Activated CD8-positive, alpha-beta memory T cell treated with anti-CD3 and anti-CD28 coated beads for 1 hour (primary cell): Measurements from ENCODE around the gene UROC1.

Source experiments
- DNase-seq, 2 donors: peaks; one replicate each; pipeline ENCODE4 v3.0.0-alpha.2; 2020; ENCODE audit warnings: low read depth in 1 of 2; ENCODE audit errors: extremely low read depth in 1 of 2

UROC1 gene

DNA sequence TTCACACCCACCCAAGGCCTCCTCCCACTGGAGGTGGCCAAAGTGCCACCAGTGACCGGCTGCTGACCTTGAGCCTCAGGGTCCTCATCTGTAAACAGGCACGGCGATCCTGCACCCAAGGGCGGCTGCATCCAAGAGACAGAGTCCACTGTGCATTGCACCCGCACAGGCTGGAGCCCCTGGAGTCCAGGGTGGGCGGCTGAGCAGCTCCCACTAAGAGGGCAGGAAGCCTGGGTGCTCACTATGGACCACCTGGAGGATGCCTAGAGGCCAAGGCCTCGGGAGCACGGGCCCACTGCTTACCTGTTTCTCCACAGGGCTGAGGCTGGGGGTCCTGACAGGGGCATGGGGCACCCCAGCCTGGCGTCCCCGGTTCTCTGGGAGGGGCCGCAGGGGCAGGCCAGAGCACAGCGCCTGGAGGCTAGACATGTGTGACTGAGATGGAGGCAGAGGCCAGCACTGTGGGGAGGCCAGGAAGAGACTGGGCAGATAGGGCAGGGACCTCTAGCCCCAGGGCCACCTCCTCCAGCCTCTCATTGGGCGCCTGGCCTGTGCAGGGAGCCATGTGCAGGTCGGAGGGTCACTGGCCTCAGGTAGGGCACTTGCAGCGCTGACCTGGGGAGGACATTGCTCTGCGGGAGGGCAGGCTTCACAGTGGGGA is at the start of gene UROC1:
Gene UROC1, minus strand, starts transcription at position 483 of the 661 bp plus-strand sequence. Its CDS starts 54 bp downstream, at position 429.
- DNase-seq, result no peak

DNA sequence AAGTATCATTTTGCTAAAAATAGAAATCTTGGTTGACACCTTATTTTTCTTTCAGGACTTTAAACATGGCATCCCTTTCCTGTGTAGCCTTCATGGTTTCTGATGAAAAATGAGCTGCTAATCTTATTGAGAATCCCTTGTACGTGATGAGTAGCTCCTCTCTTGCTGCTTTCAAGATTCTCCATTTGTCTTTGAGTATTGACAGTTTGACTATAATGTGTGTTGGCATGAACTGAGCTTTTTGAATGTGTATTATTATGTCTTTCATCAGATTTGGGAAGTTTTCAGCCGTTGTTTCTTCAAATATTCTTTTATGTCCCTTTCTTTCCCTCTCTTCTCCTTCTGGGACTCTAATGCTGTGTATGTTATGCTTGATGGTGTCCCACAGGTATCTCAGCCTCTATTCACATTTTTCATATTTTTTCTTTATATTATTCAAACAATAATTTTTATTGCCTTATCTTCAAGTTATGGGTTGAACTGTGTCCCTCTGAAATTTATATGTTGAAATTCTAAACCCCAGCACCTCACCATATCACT is 45.2 kb upstream of the UROC1 start:
- DNase-seq, result no peak

DNA sequence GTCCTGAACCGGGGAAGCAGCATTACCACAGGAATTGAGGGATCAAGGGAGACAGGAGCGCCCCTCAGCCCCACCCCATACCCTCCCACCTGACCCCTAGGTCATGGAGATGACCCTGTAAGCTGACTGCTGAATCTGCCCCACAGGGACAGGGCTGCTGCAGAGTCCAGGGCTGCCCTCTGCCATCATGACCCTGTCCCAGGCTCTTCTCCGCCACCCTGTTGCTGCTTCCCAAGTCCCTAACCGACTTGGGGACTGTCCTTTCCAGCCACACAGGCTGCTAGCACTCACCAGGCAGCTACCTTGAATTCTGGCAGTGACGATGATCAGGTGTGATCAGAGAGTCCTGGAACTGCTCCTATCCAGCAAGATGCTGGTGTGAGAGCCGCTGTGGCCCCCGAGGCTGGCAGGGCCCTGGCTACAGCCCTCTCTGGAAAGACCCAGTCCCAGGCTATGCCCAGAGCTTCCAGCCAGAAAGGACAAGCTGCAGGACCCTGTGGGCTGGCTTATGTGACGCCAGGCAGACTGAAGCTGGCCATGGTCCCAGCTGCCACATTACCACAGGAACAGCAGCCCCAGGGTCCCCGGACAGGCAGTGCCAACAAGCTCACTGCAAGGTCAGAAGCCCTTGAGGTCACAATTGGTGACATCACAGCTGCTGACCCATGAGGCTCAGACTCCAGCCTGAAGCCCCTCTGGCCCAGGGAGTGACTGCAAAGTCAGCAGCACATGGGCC is 40.9 kb upstream of the UROC1 start, which contains the start of gene C3orf22:
Gene C3orf22, minus strand, starts transcription at position 597 of the 736 bp plus-strand sequence. CDS start 5,542 bp downstream, outside the sequence.
- DNase-seq, result no peak

DNA sequence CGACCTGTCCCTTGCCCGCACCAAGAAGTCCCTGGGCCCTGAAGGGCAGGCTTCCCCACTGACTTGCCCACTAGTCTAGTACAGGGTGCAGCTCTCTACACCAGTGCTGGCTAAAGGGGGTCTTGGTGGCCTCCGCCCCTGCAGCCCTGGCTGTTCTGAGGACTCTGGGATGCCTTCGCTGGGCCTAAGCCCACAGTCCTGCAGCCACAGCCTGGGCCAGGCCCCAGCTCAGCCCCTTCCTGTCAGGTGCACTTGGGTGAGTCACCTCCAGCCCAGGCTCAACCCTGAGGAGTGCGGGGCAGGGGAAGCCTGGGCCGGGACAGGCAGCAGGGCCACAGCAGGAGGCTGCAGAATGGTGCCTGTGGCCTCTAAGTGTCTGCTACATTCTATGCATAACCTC is 40.2 kb upstream of the UROC1 start:
- DNase-seq, result no peak

DNA sequence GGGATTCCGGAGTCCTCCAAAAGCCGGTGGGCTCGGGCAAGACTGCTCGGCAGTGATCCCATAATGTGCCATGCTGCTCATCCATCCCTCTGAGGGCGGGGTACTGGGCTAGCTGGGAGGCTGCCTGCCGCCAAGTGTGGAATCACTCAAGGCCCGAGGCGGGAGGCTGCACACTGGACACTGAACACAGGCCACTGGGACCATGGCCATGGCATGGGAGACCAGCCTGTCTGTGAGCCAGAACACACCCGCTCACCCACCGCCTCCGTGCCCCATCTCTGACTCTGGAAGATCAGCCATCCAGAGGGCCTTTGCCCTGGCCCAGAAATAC is 39.8 kb upstream of the UROC1 start:
- DNase-seq, result no peak

DNA sequence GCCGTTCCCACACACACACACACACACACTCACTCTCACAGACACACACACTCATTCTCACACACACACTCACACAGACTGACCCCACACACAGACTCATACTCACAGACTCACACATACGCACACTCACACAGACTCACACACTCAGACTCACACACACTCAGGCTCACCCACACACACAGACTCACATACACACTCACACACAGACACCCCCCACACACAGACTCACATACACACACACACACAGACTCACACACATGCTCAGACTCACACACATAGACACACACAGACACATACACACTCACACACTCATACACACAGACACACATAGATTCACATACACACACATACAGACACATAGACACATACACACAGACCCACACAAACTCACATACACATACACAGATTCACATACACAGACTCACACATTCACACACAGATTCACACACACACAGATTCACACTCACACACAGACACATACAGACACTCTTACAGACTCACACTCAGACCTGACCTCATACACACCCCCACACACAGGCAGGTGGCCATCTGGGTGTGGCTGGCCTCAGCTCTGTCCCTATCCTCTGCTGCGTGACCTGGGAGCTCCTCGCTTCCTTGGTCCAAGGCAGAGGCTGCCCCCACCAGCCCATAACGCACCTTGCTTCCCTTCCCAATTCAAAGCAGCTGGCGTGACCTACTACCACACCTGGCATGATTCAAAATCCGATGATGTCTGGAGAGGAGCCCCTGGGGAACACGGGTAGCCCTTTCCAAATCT is 39.3 kb upstream of the UROC1 start:
- no peak for DNase-seq

DNA sequence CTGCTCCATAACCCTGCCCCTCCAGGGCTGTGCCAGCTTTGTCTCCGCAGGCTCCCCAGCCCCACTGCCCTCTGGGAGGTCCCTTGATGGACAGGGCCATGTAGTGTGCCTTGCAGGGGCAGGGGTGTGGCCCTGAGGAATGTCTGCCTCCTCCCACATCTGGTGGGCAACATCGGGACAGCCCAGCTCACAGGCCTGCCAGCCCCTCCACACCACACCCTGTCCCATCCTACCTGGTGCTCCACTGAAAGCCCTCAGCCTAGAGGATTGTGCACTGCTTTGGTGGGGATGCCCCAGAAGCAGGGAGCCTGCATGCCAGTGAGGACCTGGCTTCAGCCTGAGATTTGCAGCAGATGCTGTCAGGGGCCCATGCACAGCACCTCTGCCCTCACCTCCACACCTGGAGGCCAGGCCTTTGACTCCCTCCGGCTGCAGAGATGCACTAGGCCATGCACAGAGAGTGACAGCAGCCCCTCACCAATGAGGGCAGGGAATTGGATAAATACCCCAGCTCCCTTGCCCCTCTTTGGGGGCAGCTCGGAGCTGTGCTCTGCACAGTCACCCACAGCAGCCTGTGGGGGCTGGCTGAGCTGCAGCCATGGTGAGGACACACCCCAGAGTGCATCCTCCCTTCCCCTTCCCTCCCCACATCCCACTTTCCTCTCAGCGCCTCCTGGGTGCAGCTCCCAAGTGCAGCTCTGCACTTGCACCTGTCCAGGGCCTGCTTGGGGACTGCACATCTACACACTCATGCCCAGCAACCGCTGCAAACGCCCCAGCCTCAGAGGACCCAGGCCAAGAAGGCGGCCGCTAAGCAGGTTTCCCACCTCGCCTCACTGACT is 38.4 kb upstream of the UROC1 start:
- DNase-seq, result no peak

DNA sequence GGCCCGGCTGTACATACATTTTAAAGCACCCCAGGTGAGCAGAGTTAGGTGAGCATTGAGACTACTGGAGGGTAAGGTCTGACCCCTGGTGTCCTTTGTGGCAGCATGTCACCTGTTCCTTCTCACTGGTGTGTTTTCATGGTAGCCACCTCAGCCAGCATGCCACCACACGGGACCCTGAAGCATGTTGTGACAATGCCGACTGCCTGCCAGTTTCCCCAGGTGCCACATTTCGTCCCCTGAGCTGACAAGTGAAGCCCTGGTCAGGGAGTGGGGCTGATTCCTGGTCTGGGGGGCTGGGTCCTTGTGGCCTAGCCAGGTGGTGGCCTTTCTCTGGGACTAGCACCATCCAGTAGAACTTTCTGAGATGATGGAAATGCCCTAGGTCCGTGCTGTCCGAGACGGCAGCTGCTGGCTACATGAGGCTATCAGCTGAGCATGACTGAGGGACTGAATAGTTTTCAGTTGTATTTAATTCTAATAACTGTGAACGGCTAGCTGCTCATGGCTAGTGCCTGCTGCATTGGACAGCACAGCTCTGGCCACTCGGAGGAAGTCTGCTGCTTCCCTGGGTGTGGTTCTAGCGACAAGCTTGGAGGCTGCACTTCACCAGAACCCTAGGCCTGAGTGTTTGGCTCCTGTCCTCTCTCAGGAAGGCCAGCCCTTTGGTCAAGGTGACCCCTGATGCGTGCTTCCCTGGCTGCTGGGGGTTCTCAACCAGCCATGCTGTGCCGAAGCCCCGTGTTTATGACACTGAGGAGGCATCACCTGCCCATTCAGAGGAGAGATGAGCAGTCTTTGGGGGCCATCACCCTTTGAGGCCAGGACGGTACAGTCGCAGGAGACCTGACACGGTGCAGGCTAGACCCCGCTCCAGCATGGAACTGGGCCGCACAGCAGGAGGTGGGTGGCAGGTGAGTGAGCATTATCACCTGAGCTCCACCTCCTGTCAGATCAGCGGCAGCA is 37.3 kb upstream of the UROC1 start:
- DNase-seq, result no peak

DNA sequence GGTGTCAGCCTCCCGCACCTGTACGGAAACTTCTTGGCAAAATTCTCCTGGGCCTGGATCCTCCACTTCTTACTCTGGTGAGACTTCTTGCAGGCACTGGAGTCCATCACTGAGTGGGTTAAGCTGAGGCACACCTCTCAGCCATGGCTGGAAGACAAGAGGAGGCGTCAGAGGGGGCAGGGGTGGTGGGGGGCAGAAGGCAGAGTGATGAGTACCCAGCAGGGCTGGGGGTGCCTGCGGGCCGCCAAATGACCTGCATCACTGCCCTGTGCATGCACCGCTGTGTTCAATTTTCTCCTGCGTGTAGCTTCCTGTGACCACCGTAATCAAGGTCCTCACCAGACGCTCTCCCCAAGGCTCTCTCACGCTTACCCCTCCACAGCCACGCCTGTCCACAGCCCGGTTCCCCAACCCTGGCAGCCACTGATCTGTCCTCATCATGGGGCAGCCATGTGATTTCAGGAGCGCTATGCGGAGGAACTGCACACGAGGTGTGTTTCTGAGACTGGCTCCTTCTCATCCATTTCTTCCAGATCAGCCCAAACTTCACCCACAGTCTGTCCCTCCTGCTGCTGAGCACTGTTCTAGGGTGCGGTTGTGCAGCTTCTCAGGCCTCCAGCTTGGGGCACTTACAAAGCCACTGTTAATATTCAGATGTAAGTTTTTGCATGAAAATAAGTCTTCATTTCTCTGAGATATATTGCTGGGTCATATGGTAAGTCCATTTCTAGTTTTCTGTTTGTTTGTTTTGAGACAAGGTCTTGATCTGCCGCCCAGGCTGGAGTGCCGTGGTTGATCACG is 35.9 kb upstream of the UROC1 start:
- no peak for DNase-seq

DNA sequence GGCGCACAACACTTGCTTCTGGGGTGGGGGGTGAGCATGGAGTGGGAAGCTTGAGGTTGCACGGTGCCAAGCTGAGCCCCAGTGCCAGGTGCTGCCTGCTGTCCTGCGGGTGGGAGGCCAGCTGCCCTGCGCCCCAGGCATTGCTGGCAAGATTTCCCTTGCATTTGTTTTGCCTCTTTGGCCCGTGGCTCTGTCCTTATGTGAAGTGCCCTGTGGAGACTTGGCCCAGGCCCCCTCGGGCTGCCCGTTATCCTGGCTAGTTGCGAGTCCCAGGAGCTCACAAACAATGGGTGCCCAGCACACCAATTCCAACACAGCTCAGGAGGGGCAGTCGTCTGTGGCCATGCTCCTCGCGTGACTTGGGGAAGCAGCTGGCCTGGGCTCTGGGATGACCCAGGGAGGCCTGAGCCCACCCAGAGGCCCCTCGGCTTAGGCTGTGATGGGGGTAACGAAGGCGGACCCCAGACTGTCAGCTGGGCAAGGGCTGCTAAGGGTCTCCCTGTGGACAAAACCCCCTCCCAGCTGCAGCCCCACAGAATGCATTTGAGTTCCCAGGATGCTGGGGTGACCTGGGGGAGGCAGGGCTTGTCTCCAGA is 35.2 kb upstream of the UROC1 start:
- DNase-seq, result no peak

DNA sequence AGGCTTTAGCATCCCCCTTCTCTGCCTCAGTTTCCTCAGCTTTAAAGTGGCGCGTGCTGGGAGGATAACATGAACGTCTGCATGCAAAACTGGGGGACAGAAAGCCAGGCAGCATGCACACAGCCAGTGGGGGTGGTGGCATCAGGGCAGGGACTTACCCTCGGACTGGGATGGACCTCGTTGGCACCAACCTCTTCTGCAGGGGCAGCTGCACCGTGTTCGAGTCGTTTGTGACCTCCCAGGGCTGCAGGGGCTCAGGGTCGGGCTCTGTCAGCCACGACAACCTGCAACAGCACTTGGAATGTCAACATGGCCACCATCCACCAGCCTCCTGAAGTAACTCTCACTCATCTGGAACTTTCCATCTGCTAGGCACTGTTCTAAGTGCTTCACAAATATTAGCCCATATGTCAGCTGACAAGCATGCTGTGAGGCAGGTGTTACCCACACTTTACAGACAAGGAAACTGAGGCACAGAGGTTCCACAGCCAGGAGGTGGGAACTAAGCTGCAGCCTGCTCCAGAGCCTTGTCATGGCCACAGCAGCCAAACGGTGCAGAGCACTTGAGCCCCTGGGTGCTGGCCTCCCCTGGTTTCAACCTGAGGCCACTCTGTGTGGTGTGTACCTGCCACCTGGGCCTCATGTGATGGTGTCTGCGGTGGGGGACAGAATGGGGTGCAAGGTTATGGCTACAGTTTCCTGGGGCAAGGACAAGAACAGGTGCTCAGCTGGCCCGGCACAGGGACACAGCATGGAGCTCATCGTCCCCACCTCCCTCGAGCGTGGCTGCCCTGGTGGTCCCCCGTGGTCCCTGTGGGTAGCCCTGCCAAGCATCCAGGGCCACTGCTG is 34.5 kb upstream of the UROC1 start:
- no peak for DNase-seq

DNA sequence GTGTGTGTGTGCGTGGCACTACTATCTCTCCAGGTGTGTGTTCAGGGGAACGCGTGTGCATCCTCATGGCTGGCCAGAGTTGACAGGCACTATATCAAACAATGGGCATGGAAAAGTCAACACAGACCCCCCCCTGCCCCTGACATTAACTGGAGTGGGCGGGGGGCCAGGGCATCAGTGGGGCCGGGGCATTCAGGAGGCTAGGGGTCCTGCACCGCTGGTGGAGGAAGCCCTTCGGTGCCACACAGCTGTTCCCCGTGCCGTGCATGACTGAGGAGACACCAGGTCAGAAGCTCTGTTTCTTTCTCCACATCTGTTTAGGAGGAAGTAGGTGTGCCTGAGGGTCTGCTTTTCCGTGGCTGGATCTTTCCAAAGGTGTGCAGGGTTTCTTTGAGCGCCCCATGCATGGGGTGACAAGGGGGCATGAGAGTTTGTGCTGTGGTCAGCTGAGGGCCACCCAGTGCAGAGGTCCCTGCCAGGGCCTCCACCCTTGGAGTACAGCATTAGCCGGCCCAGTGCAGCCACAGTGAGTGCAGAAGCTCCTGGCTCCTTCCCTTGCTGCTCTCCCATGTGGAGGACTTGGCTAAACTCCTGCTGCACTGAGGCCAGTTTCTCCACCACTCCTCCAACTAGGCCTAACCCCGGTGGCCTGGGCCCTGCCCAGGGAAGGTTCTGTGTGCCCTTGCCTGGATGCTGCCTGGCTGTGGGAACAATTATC is 33.7 kb upstream of the UROC1 start:
- no peak for DNase-seq

DNA sequence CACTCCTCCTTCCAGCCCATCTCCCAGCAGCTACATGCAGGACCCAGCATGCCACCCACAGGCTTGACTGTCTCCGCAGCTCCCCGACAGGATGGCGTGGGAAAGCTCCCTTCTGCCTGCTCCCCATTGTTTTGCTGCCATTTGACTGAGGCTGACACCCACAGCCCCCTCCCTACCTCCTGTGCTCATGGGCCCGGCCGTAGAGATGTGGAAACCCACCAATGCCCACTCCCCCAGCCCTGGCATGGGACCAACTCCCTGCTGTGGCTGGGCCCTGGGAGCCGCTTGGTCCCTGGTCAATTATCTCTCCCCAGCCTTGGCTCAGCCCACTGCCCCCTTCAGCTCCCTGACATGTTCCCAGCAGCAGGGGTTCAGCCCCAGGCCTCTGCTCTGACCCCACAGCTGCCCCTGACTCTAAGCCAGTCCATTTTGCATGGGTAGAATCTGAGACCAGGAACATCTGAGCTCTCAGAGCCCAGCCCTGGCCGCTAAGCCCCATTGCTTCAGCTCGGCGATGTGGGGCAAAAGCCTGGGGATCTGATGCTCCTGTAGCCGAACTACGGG is 33.0 kb upstream of the UROC1 start:
- DNase-seq, result no peak

DNA sequence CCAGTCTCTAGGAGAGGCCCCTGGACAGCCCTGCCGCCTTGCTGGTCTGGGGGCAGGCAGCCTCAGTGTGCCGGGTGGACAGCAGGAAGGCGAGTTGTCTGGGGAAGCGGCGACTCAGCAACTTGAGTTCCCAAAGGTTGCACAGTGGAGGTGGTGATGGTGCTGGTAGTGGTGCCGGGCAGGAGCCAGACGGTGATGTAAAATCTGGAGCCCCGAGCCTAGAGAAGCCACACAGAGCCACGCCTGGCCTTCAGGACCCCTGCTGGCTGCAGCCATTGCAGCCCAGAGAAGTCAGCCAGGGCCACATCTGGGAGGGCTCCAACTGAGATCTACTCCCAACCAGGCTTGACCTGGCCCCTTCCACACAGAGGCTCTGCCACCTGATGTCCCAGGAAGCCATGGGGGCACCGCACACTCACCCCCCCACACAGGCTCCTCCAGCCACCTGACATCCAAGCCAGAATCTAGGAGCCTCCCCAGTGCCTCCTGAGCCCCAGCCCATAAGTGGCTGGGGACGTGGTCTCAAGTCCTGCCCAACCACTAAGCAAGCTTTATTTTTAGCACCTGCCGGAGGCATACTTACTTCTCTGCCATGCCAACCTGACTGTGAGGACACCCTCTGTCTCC is 32.4 kb upstream of the UROC1 start:
- no peak for DNase-seq

DNA sequence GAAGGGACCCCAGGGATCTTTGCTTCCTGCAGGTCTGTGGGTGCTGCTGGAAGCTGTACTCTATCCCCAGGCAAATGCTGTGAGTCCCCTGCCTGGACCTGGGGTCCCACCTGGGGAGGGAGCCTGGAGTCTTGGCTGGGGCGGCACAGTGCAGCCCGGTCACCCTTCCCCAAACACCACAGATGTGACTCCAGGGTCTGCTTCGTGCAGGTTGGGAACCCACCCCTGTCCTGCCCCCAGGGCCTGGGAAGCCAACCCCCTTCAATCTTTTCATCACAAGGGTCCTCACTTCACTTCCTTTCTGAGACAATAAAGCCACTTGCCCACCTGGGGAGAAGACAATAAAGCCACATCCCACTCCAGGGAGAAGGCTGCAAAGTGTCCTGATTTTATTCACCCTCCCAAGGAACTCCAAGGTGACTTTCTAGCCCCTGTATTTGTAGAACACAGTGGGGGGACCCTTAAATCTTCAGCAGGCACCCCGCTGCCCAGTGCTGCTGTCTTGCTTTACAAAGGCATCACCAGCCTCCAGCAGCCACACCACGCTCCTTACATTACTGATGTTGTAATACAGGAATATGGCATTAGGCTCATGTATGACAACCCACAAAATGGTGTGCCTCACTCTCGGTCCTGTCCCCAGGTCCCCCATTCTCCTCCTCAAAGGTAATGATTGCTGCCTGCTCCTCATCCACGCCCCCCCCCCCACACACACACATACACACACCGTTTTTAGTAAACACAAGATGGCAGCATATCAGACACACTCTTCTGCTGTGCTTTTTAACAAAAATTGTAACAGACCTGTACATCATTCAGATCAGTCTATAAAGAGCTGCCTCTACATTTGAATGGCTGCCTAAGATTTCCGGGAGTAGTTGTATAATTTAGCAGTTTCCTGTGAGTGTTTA is 31.2 kb upstream of the UROC1 start:
- no peak for DNase-seq
